ENCODE data around the gene HEPACAM.

The HEPACAM gene

GRCh38 chr11:124897674-124898262 lies 38.1 kb downstream of the HEPACAM start, which contains the start of gene ROBO4:
Gene ROBO4, minus strand, starts transcription at chr11:124897865. Its CDS starts 70 bp downstream, at chr11:124897795.
- TF ChIP-seq, protein P1, sequence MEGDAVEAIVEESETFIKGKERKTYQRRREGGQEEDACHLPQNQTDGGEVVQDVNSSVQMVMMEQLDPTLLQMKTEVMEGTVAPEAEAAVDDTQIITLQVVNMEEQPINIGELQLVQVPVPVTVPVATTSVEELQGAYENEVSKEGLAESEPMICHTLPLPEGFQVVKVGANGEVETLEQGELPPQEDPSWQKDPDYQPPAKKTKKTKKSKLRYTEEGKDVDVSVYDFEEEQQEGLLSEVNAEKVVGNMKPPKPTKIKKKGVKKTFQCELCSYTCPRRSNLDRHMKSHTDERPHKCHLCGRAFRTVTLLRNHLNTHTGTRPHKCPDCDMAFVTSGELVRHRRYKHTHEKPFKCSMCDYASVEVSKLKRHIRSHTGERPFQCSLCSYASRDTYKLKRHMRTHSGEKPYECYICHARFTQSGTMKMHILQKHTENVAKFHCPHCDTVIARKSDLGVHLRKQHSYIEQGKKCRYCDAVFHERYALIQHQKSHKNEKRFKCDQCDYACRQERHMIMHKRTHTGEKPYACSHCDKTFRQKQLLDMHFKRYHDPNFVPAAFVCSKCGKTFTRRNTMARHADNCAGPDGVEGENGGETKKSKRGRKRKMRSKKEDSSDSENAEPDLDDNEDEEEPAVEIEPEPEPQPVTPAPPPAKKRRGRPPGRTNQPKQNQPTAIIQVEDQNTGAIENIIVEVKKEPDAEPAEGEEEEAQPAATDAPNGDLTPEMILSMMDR (IDR thresholded peaks at IDR 0.05; ENCODE audit: control insufficient read depth, extremely low read depth, insufficient read depth): no peak
- H3K4me3 ChIP-seq (ENCODE audit: low read depth, low read length): no peak within 1 kb of the TSS
- DNase-seq (ENCODE audit: low read depth): no peak

- TF ChIP-seq, protein P1 (IDR thresholded peaks at IDR 0.05; ENCODE audit: control insufficient read depth, extremely low read depth, insufficient read depth): no peak
- no peak overlapping the region for H3K4me3 ChIP-seq (ENCODE audit: low read depth, low read length)
- no peak for DNase-seq (ENCODE audit: low read depth)
Measured at GRCh38 chr11:124896821-124897391, 38.9 kb downstream of the HEPACAM start.

DNA sequence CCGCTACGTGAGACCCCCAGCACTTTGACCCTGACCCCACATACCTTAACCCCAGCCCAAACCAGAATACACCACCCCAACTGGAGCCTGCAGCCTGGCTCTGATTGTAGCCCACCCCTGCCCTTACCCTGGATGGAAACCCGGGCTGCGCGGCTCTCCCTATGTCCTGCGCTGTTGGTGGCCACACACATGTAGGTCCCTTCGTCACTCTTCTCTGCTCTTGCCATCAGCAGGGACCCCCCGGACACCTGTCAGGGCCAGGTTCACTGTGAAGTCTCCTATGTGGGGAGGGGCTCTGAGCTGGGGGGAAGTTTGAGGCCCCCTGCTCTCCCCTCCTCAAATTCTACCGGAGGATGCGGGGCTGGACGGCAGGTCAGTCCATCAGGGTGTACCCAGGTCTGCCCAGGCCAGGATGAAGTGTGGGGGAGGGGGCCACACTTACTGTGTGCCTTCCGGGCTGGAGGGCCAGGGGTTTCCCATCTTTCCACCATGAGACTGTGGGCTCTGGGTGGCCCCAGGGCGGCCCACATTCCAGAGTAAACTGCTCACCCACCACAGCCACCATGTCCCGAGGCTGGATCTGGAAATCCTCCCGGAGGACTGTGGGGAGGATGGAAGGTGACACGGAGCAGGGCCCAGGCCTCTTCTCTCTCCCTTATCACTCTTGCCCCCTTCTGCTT lies 39.6 kb downstream of the HEPACAM start:
- TF ChIP-seq, protein P1 (IDR thresholded peaks at IDR 0.05; ENCODE audit: control insufficient read depth, extremely low read depth, insufficient read depth): no peak
- H3K4me3 ChIP-seq (ENCODE audit: low read depth, low read length): no peak overlapping the region
- no peak for DNase-seq (ENCODE audit: low read depth)

- DNase-seq (ENCODE audit: low read depth): no peak
- TF ChIP-seq, protein P1 (IDR thresholded peaks at IDR 0.05; ENCODE audit: control insufficient read depth, extremely low read depth, insufficient read depth): no peak
- H3K4me3 ChIP-seq (ENCODE audit: low read depth, low read length): no peak overlapping the region
Measured at GRCh38 chr11:124895471-124895971, 40.3 kb downstream of the HEPACAM start.

- TF ChIP-seq, protein P1 (IDR thresholded peaks at IDR 0.05; ENCODE audit: control insufficient read depth, extremely low read depth, insufficient read depth): no peak
- no peak for DNase-seq (ENCODE audit: low read depth)
- H3K4me3 ChIP-seq (ENCODE audit: low read depth, low read length): no peak overlapping the region
Measured at GRCh38 chr11:124894606-124895430, 41.0 kb downstream of the HEPACAM start.

GRCh38 chr11:124893781-124894401 lies 42.0 kb downstream of the HEPACAM start:
- DNase-seq (ENCODE audit: low read depth): no peak
- no peak overlapping the region for H3K4me3 ChIP-seq (ENCODE audit: low read depth, low read length)
- TF ChIP-seq, protein P1 (IDR thresholded peaks at IDR 0.05; ENCODE audit: control insufficient read depth, extremely low read depth, insufficient read depth): no peak

Data from LNCaP clone FGC (cell line).